ENCODE results near the gene ORMDL1.

ORMDL1 gene, protein sequence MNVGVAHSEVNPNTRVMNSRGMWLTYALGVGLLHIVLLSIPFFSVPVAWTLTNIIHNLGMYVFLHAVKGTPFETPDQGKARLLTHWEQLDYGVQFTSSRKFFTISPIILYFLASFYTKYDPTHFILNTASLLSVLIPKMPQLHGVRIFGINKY

DNA sequence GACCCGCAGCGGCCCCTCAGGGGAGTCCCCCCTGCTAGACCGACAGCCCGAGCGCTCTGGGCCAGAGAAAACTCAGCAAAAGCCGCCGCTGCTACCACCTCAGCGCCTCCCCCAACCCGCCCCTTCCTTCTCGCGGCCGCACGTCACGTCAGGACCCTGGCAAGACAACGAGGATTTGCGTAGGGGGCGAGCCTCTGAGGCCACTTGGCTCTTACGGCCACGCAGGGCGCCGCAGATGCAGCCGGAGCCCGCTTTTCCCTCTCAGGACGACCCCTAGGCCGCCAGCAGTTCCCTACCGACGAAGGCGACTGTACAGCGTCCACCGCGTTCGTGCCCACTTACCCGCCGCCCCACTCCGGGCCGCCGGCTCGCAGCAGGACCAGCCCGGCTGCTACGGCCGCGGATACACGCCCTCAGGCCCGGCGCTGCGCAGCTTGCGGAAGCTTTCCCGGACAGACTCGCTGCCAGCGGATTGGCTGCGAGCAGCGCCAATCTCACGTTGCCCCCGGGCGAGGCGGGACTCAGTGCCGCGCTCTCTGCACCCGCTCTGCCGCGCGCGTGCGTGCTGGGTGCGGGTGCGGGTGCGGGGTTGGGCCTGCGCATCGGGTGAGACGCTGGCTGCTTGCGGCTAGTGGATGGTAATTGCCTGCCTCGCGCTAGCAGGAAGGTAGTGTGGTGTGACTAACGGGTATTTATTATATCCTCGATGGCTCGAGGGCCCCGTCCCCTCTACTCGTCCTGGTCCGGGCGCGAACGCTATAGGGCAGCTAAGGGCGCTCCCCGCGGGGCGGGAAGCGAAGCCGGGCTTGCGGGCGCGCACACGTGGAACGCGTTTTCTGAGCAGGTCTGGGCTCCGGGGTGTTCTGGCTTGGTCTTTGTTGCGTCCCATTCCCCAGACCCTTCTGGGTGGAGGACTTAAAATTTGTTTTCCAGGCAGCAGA lies at the start of gene ORMDL1, which contains the start of gene PMS1:
TSS of gene ORMDL1 (minus strand) at position 413 of the 941 bp plus-strand sequence. CDS start 1,744 bp downstream, outside the sequence.
TSS of gene PMS1 (plus strand) at position 524 of the 941 bp plus-strand sequence. CDS start 7,360 bp downstream, outside the sequence.
- DNase-seq (ENCODE audit: low read depth in 2 of 2) = peak; percentile 89 to 91

DNA sequence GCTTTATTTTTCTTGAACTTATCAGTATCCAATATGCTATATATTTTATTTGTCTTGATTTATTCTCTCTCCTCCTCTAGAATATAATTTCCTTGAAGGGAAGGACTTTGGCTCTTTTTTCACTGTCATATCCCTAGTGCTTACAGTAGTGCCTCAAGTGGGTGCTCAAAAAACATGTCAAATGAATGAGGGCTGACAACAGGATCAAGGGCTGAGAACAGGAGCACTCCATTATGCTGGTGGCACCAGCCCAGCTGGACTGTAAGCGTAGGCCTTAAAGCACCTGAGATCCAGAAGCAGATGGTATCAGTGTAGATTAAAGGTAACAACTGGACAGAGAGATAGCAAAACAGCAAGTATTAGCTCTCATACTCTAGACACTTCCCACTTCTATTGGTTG lies 46.4 kb upstream of the ORMDL1 start:
- DNase-seq (ENCODE audit: low read depth in 2 of 2) = no peak

DNA sequence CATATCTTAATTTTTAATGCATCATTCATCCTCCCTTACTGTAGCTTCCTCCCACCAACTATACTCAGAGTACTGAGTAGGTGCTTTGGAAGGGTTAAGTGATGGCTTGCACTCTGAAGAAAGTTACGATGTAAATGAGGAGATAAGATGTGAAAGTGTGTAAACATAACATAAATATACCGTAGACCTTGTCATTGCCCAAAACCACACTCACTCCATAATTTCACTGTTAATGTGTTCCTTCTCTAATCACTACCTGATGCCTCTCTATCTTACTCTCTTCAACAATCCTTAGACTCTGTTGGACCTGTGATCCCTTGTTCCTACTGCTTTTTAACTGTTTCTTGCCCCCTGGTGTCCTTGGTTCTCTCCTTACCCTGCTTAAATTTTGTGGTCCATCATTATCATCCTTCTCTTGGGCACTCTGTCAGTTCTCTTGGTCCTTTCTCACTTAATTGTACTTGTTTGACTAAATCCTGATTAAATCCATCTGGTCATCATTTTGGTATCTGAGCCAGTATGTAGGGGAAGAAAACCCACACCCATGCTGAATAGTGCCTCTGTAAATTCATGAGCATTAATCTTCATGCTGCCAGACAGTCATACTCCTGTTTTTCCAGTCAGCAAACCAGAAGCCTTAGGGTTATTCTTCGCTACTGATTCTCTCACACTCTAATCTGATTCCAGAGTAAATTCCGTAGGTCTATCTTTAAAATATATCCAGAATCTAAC lies 45.1 kb upstream of the ORMDL1 start:
- no peak for DNase-seq (ENCODE audit: low read depth in 2 of 2)

DNA sequence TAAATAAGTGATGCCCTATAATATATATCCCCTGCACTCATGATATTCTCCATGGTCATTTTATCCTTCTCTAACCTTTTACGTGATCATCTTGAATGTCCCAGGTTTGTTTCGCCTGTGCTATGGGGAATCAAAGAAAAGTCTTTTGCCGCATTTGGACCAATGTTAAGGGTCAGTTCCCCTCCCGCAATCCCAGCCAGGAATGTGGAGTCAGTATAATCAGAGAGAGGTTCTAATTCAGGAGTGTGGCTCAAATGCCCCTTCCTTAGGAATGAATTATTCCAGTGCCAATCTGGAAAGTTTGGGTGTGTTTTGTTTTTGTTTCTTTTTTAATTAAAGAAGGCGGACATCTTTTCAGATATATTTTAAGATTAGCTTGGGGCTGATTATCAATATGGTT lies 41.9 kb upstream of the ORMDL1 start:
- DNase-seq (ENCODE audit: low read depth in 2 of 2) = no peak

DNA sequence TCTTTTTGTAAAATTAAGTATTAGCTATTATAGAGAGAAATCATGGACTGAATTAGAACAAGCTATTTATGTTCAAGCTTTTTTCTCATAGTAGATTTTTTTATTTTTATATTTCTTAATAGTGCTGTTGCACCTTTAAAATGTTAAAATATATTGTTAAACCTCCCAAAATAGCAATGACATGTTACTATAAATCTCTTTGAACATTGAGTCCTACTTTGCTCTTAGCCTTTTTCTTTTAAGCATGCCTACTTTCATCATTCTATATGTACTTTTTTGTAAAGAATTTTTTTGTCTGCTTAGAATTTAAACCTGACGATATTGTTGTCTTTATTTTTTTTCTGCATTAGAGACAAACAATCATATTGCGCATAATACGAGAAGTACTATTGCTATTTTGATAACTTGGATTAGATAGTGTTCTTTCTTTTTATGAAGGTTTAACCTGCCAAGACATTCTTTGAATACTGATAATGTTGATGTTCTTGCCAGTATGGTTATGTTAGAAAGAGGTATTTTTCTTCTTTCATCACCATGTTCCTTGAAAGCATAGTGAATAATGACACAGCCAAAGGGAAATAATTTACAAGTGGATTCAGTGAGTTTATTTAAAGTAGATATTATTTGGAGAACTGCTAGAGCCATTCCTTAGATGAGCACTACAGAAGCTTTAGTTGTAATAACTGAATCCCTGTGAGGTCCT lies 40.7 kb upstream of the ORMDL1 start:
- DNase-seq (ENCODE audit: low read depth in 2 of 2) = no peak

DNA sequence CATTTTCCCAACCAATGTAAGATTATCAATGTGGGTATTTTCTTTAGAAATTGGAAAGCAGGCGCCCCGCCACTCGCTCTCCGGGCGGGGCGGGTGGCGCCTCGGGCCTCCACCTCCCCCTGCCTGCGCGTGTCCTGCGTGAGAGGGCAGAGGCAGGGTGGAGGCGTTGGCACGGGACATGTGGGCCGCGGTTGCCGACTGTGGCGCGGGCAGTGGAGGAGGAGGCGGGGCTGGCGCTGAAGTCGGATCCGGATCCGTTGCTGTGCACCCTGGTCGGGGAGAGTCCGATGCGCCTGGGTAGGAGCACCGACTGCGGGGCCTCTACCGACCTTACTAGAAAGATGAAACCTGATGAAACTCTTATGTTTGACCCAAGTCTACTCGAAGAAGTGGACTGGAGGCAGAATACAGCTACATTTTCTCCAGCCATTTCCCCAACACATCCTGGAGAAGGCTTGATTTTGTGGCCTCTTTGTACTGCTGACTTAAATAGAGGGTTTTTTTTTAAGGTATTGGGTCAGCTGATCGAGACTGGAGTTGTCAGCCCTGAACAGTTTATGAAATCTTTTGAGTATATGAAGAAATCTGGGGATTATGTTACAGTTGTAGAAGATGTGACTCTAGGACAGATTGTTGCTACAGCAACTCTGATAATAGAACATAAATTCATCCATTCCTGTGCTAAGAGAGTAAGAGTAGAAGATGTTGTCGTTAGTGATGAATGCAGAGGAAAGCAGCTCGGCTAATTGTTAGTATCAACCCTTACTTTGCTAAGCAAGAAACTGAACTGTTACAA lies 38.0 kb upstream of the ORMDL1 start:
- DNase-seq (ENCODE audit: low read depth in 2 of 2) = no peak

GRCh38 chr2:189819297-189819704 lies 35.2 kb upstream of the ORMDL1 start:
- DNase-seq (ENCODE audit: low read depth in 2 of 2) = no peak

DNA sequence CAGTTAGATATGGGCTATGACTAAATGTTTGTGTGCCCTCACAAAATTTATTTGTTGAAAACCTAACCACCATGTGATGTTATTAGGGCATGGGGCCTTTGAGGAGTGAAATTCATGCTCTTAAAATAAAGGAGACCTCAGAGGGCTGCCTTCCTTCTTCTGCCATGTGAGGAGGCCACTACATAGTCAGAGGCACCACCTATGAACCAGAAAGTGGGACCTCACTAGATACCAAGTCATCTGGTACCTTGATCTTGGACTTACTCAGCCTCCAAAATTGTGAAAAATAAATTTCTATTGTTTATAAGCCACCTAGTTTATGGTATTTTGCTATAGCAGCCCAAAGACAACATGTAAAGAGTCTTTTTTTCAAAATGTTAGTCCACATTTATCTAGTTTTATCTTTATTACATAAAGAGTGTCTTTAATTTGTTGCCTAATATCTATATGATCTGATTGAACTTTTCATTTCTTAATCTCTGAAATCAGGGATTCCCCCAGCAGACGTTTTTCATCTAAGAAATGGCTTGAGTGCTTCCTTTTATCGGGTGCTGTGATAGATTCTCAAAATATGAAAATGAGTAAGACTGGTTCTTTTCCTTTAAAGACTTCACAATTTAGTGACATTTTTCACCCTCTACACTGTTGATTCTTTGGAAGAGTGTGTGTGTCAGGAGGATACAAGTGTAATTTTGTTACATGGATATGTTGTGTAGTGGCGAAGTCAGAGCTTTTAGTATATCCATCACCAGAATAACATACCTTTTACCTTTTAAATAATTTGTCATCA lies 34.3 kb upstream of the ORMDL1 start:
- DNase-seq (ENCODE audit: low read depth in 2 of 2) = no peak

DNA sequence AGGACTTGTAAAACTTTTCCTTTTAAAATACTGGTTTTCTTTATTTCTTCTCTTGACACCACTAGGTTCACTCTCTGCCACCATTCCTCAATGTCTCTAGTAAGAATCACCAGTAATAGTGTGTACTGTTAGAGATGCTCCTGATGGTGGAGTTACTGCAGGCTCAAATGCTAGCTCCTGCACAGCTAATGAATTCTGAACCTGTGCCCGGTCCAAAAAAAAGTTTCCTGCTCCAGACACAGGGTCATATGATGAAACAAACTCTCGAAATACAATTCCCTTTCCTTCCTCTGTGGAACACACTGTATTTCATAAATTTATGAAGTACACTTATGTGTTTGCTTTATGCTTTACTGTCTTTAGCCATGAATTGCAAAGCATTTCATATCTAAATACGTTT lies 19.3 kb upstream of the ORMDL1 start:
- no peak for DNase-seq (ENCODE audit: low read depth in 2 of 2)

GRCh38 chr2:189802396-189802912 lies 18.3 kb upstream of the ORMDL1 start:
- DNase-seq (ENCODE audit: low read depth in 2 of 2) = no peak

DNA sequence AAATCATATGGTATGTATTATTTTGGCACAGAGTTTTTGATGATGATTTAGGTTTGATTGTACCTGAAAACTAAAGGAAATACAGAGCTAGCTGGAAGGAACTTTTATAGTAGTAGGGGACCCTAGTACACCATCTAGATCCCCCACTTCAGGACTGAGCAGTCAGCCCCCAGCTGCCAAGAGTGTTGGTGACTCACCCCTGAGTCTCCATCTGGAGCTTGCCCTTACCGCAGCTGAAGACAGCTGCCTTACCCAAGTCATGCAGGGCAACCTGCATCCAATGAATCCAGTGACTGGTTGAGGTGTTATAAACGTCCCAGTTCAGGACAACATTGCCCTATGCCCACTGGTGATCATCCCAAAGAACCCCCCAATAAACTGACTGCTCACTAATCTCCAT lies 15.4 kb upstream of the ORMDL1 start:
- no peak for DNase-seq (ENCODE audit: low read depth in 2 of 2)

GRCh38 chr2:189799030-189799331 lies 14.8 kb upstream of the ORMDL1 start:
- no peak for DNase-seq (ENCODE audit: low read depth in 2 of 2)

- DNase-seq (ENCODE audit: low read depth in 2 of 2) = no peak
Measured at GRCh38 chr2:189798312-189799029, 14.3 kb upstream of the ORMDL1 start.

DNA sequence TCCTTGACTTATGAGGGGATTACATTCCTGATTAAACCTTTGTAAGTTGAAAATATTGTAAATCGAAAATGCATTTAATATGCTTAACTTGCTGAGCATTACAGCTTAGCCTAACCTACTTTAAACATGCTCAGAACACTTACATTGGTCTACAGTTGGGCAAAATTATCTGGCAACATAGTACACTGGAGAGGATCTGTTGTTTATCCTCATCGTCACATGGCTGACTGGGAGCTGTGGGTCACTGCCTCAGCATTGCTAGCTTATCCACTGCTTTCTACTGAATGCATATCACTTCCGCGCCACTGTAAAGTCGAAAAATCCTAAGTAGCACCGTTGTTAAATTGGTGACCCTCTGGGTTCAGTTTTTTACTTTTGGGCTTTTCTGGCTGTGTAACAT lies 13.8 kb upstream of the ORMDL1 start:
- DNase-seq (ENCODE audit: low read depth in 2 of 2) = no peak

GRCh38 chr2:189794310-189794709 lies 10.2 kb upstream of the ORMDL1 start:
- no peak for DNase-seq (ENCODE audit: low read depth in 2 of 2)

- DNase-seq (ENCODE audit: low read depth in 2 of 2) = peak in 1 of 2 donors; percentile 3
Measured at GRCh38 chr2:189791338-189792042, 7.4 kb upstream of the ORMDL1 start.

GRCh38 chr2:189783451-189783926 lies 650 bp downstream of the ORMDL1 start:
- DNase-seq (ENCODE audit: low read depth in 2 of 2) = no peak

- no peak for DNase-seq (ENCODE audit: low read depth in 2 of 2)
Measured at GRCh38 chr2:189782221-189782671, 1.9 kb downstream of the ORMDL1 start.
